GM20000 (cell line): ENCODE data around the gene MYCBPAP.

Source experiments
- DNase-seq: peaks from one replicate; pipeline ENCODE4 v3.0.0; 2012; ENCODE audit warnings: low spot score
- TF ChIP-seq, protein P1 (sequence below): IDR thresholded peaks from 2 replicates; pipeline ENCODE4 v1.5.1; 2012; ENCODE audit warnings: mild to moderate bottlenecking, control low read depth; ENCODE audit errors: extremely low read depth, missing control alignments

Gene MYCBPAP

DNA sequence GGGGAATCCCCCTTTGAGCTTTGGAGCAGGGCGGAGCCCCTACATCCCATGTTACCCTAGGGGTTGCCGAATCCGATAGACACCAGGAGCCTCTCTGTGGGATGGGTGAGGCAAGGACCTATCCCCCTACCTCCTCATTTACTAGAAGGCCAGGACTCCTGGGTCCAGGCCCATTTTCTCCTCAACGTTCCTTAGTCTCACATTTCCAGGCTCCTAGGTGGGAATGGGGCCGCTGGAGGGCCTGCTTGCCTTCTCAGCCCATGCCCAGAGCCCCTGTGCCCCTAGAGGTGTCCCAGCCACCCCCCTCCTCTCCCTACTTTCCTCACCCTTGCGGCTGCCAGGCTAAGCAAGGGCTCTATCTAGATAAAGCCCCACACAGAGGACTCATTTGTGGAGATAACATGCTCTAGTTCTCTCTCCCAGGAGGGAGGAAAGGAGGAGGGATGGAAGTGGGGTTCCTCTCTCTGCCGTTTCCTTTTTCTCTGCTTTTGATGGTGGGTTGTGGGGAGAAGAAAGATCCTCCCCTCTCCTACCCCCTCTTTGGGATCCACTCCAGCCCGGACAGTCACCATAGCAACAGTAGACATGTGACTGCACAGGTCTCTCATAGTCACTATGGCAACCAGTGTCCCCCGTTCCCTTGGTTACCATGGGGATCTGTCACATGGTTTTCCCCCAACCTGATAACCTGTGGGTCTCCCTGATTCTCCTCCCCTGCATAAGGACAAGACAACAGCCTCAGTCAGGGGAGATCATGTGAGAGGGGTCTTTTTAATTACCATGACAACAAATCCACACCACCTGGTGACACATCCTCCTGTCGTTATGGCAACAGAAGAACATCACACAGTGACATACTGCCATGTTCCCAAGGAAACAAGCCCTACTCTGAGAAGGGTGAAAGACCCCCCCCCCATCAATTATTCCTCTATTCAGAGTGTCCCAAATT lies 57.4 kb downstream of the MYCBPAP start:
- TF ChIP-seq, protein P1, sequence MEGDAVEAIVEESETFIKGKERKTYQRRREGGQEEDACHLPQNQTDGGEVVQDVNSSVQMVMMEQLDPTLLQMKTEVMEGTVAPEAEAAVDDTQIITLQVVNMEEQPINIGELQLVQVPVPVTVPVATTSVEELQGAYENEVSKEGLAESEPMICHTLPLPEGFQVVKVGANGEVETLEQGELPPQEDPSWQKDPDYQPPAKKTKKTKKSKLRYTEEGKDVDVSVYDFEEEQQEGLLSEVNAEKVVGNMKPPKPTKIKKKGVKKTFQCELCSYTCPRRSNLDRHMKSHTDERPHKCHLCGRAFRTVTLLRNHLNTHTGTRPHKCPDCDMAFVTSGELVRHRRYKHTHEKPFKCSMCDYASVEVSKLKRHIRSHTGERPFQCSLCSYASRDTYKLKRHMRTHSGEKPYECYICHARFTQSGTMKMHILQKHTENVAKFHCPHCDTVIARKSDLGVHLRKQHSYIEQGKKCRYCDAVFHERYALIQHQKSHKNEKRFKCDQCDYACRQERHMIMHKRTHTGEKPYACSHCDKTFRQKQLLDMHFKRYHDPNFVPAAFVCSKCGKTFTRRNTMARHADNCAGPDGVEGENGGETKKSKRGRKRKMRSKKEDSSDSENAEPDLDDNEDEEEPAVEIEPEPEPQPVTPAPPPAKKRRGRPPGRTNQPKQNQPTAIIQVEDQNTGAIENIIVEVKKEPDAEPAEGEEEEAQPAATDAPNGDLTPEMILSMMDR = no peak
- no peak for DNase-seq

DNA sequence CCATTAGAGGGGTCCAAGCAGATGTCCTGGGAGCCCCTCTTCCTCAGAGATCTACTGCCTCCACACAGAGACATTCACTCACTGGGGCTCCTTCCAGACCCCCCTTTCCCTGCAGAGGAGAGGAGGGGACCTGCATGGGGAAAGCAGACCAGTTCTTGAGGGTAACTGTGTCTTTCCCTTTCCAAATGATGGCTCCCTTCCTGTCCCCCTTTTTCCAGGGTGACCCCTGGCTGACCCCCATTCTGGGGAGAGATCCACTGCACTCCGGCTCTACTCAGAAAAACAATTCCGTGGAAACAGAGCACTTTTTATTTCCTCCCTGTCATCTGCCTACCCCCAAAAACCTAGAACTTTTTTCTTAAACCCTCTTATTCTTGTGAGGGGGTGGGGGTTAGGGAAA lies 58.6 kb downstream of the MYCBPAP start:
- no peak for DNase-seq
- TF ChIP-seq, protein P1 = no peak

DNA sequence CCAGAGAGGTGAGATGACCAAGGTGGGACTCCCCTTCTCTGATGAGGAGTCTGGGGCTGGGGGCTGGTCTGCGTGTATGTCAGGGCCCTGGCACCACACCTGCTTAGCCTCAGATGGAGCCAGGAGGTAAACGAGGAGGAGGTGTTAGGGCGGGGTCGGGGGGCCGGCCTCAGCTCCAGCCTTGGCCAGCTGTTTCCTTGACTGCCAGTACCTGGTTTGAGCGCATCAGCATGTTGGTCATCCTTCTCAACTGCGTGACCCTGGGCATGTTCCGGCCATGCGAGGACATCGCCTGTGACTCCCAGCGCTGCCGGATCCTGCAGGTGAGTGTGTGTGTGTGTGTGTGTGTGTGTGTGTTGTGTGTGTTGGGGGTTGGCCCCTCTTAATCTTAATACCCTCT lies 60.4 kb downstream of the MYCBPAP start:
- DNase-seq = no peak
- TF ChIP-seq, protein P1 = no peak

DNA sequence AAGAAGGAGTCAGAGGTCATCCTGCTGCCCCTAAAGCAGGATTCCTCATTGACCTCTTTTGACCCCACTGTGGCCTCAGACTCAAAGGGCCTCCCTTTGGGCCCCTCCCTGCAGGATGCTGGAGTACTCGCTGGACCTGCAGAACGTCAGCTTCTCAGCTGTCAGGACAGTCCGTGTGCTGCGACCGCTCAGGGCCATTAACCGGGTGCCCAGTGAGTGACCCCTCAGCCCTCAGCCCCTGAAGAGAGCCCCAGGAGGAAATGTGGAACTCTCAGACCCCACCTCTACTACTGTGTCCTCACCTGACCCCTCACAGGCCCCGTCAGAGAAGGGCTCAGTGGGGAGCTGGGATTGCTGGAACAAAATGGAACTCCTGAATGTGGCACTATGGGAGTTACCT lies 61.4 kb downstream of the MYCBPAP start:
- TF ChIP-seq, protein P1 = no peak
- DNase-seq = no peak

DNA sequence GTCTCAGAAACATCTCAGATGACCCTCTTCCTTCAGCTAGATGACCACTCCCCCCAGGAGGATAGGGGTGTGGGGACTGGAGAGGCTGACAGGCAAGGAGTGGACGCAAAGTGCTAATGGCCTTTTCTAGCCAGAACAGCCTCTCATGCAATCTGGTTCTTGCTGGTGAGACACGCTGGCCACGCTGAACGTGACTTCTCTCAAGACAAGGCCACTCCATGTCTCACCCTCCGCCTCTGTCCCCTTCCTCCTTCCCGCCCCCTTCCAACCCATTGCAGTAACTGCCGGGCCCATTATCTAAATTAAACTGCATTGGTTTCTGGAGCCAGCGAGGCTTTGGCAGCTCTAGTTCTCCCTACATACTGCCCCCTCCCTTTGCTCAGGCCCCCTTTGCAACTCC lies 61.8 kb downstream of the MYCBPAP start:
- DNase-seq = no peak
- TF ChIP-seq, protein P1 = no peak

DNA sequence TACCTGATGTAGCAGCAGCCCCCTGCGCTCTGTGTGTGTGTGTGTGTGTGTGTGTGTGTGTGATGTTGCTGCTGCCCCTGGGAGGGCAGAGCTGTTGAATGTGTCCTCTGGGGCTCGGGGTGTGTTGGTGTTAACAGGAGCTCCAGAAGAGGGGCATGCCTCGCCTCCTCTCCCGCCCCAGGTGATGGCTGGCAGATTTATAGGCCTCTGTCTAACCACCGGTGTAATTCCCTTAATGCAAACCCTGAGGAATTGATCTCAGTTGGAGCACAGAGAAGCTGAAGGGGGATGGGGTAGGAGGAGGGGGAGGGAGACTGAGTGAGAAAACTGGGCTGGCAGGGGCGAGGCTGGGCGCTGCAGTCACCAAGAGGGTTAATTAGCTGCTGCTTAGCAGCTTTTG lies 62.3 kb downstream of the MYCBPAP start:
- TF ChIP-seq, protein P1 = no peak
- DNase-seq = no peak

DNA sequence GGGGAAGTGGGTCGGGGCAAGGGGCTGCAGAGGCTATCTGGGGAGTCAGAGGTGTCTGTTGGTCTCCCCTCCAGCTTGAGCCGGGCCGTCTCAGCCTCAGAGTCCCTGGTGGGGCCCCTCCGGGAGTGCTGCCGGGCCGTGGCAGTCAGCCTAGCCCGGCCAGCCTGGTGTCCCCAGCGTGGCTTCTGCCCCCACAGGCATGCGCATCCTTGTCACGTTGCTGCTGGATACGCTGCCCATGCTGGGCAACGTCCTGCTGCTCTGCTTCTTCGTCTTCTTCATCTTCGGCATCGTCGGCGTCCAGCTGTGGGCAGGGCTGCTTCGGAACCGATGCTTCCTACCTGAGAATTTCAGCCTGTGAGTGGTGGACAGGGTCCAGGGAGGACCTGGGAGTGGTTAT lies 63.4 kb downstream of the MYCBPAP start:
- TF ChIP-seq, protein P1 = no peak
- DNase-seq = no peak
